GM12874 (cell line): ENCODE data around the gene DCLRE1B.

Source experiments
- CTCF ChIP-seq: IDR thresholded peaks from 2 replicates; pipeline ENCODE4 v1.5.1; 2011; ENCODE audit warnings: low read depth, mild to moderate bottlenecking, control low read depth, low read length, moderate library complexity; ENCODE audit not compliant: insufficient read depth

DCLRE1B gene

GRCh38 chr1:113958691-113959090 lies 53.6 kb downstream of the DCLRE1B start:
- TF ChIP-seq CTCF: no peak

- no peak for TF ChIP-seq CTCF
Observed at GRCh38 chr1:113963281-113963906, 58.3 kb downstream of the DCLRE1B start.
